Forelimb muscle (tissue), 1 donor: Measurements from ENCODE around the gene OBP2A. TPM values are rescaled to one million over a fixed set of nuclear protein-coding genes. Genes with fewer than 3 reads are reported as not detected.
"Not testable (repeated sequence)": the region's sequence is repeated elsewhere in the genome, so short reads cannot be mapped to it uniquely, and the experiment has no call there.

ENCODE experiments used
- DNase-seq: peaks from one replicate; pipeline ENCODE4 v3.0.0-alpha.2; 2013; ENCODE audit warnings: low read depth
- polyA plus RNA-seq: library from polyadenylated mRNA; unstranded; fragments of 120-200 nt; gene quantifications from one replicate; pipeline ENCODE4 v1.2.1, GENCODE V29; 2013; ENCODE audit not compliant: insufficient read length

OBP2A gene
- polyA plus RNA-seq, 1 donor: not detected

DNA sequence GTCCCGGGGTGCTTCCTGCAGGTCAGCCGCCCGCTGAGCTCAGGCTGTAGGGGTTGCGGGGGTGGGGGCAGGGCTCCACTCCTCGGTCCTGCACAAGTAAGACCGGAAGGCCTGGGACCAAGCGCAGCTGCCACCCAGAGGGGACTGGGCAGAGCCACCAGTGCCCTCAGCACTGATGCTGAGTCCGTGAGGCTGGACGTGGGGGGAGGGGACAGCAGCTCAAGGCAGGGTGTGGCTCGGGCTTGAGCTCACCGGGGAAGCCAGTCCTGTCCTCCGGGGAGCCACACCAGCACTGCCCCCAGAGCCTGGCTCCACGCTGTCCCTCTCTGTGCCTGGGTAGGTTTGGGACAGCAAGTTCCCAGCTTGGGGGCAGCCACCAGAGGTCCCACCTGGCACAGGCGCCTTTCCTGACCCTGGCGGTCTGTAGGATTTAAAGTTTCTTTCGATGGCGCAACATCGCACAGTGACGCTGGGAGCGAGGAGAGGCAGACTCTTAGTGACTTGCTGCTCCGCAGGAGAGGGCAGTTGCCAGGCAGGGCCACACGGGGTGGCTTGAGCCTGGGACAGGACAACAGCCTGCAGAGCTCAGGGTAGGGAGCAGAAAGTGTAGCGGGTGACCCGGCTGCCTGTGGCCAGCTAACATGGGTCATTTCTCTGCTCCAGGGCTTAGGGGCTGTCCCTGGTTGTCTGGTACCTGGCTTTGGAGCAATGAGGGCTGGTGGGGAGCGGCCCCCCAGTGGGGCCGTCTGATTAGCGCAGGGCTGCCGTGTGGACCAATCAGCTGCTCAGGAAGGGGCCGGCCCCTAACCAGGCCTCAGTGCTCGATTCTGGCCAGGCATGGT is 19.0 kb upstream of the OBP2A start:
- no peak for DNase-seq

DNA sequence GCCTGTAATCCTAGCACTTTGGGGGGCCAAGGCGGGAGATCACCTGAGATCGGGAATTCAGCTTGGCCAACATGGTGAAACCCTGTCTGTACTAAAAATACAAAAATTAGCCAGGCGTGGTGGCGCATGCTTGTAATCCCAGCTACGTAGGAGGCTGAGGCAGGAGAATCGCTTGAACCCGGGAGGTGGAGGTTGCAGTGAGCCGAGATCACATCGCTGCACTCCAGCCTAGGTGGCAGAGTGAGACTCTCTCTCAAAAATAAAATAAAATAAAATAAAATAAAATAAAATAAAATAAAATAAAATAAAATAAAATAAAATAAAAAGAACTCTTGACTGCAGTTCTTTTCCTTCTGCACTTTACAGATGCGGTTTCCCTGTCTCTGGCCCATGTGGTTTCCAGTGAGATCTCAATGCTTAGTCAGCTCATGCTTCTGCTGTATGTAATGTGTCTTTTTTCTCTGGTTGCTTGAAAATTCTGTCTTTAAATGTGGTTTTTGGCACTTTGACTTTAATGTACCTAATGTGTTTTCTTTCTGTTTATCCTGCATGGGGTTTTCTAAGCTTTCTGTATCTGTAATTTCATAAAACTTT is 17.0 kb upstream of the OBP2A start:
- DNase-seq: not testable (repeated sequence)

DNA sequence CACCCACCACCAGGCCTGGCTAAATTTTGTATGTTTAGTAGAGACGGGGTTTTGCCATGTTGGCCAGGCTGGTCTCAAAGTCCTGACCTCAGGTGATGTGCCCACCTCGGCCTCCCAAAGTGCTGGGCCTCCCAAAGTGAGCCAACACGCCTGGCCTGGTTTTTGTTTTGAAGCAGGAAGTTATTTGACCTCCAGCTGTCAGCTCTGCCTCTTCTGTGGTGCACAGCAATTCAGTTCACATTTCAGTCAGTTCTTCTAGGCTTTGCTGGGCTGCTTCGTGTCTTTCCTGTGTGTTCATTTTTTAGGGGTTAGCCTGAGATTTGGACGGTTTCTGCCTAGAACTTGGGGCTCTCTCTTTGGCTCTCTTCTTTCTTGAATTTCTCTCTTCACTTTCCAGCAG is 15.8 kb upstream of the OBP2A start:
- DNase-seq: no peak

DNA sequence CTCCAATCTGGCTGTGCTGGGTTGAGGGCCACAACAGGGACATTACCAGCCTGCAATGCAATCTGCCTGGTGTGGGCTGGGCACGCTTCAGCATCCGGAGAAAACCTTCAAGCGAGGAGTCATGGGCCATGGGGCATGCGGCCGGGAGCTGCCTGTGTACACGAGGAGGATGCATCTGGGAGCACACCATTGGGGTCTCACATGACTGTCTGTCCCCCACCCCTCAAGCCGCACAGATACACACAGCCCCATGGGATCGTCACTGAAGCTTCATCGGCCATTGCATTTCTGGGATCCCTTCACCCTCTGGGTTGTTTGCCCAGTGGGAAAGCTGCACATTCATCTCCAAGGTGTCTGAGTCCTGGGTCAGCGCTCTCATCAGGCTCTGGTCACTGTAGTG is 14.8 kb upstream of the OBP2A start:
- DNase-seq: no peak

DNA sequence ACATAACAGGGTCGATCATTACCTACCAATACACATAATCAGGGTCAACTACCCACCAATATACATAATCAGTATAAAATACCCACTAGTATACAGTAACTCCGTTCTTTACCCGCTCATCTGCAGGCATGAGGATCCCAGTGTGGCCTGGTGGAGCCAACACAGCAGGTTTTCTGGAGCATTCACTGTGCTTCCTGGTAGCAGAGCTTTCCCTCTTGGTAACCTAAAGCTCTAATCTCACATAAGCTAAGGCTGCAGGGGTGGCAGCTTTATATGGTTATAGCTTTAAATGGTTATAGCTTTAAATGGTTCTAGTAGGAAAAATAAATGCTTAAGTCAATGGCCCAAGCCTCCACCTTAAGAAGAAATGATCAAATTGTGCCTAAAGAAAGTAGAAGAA is 12.8 kb upstream of the OBP2A start:
- DNase-seq: no peak

DNA sequence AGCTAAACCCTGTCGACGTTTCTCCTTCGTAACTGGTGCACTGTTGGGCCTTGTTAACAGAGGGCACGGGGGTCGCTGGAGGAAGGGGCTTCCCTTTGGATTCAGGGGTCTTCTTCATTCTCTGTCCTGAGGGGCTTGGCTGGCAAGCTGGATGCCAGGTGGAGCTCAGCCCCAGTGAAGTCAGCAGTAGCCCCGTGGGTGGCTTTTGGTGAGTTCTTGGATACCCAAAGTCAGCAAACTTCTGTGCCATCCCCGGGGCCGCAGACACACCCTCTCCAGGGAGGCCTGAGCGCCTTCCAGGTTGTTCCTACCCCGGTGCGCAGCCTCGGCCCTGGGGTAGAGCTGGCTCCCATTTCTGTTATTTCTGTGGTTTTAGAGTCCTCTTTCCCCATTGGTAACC is 12.3 kb upstream of the OBP2A start:
- DNase-seq: no peak

DNA sequence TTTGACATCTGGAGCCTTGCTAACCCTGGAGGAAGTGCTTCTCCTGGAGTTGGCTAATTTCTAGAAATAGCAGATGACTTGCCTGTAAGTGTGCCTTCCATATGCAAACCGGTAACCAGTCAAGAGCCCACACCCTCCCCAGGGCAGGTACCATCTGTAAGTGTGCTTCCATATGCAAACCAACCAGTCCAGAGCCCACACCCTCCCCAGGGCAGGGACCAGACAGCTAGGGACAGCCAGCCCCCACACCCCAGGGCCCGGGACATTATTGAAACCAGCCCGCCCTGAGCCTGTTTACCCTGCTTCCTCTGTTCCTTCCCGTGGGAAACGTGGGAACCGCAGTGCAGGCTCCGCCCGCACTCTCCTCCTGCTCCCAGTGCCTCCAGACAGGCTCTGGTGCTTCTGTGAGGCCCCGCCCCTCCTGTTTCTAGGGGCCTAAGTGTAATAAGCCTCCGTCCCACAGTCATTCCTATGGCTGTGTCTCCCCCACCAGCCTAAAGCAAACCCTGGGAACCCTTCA is 11.7 kb upstream of the OBP2A start:
- not testable (repeated sequence) for DNase-seq

DNA sequence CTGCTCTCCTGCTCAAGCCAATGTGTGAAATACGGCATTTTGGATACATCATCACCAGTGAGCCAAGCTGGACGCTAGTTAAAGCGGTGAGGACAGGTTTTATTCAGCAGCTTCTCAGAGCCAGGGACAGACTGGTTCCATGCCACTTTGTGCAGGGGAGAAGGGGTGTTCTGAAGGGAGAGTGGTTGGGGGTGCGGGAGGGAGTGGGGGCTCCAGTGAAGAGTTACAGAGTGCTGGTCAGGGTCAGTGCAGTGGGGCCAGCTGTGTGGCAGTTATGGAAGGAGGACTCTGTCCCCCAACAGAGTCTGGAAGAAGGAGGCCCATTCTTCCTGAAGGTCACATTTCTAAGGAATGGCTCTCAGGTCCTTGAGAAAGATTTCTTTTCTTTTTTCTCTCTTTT is 11.1 kb upstream of the OBP2A start:
- DNase-seq: not testable (repeated sequence)

DNA sequence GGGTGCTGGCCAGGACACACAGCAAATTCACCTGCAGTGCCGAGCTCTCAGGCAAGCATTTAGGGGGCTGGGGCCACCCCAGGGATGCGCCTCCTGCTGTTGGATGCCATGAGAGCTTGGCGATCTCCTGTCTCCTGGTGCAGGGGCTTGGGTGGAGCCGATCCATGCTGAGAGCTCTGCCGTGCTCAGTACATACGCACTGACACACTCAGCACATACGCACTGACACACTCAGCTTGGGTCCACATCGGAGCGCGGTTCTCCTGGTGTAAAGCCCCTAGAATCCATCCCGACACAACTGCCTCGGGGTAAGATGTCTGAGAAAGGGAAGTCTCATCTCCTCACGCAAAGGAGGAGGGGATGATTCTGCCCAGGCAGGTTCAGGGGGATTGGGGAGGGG is 10.3 kb upstream of the OBP2A start:
- DNase-seq: not testable (repeated sequence)

DNA sequence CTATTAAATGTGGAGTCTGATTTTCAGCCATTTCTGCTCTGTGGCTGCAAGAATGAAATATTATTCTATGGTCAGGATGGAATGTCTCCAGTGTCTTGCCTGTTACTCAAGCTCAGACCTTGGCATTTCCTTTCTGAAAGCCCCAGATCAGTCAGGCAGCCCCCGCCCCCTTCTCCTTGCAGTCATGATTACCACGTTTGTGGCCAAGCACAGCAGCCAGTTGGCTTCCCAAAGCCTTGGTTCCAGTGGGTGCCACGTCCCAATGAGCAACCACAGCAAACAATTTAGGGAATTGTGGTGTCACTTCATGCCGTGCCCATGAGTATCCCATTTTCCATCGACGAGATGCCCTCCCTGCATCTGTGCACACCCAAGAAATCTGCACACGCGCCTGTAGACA is 9.7 kb upstream of the OBP2A start:
- DNase-seq: no peak

DNA sequence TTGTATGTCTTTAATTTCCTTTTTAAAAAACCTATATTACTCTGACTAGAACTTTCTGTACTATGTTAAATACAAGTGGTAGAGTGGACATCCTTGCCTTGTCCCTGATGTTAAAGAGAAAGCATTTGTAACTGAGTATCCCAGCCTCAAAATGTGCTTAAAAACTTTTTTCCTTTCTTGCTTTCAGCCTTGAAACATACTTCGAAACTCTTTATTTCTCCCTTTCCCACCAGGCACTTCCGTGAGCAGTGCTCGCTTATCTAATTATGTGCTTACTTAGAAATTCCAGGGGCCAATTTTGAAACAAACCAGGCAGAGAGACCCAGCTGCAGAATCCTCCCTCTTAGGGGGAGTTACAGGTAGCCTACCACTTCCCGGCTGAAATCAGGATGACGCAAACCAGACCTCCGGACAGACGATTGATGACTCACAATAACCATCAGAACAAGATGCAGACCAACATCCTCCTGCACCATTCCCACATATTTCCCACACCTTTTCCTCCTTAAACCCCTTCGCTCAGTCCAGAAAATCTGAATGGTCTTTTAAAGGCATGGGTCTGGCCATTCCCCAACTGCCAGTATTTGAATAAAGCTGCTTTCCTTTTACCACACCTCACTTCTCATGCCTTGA is 2.5 kb upstream of the OBP2A start:
- not testable (repeated sequence) for DNase-seq

DNA sequence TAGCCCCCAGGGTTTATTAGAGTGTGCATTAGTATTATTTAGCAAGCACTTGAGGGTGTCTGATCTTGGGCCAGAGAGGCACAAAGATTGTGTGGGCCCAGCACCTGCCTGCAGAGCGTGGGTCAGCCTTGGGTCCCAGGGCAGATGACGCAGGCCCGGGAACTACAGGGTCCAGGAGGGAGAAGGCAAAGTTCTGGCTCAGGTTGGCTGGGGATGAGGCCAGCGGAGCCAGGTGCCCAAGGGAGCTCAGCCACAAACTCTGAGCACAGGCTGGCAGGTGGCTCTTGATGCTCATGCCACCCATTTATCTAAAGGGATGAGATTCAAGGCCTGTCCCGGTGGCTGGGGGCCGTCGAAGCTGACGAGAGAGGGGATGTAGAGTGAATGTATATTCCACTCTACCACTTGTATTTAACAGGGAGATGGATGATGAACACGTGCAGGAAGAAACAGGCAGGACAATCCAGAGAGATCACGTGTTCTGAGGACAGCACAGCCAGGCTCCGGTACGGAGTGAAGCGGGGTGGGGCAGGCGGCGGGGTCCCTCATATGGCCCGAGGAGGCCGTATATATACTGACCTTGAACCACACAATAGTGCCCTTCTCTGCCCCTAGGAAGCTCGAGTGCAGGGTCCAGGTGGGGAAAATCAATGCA is 818 bp upstream of the OBP2A start:
- DNase-seq: no peak

DNA sequence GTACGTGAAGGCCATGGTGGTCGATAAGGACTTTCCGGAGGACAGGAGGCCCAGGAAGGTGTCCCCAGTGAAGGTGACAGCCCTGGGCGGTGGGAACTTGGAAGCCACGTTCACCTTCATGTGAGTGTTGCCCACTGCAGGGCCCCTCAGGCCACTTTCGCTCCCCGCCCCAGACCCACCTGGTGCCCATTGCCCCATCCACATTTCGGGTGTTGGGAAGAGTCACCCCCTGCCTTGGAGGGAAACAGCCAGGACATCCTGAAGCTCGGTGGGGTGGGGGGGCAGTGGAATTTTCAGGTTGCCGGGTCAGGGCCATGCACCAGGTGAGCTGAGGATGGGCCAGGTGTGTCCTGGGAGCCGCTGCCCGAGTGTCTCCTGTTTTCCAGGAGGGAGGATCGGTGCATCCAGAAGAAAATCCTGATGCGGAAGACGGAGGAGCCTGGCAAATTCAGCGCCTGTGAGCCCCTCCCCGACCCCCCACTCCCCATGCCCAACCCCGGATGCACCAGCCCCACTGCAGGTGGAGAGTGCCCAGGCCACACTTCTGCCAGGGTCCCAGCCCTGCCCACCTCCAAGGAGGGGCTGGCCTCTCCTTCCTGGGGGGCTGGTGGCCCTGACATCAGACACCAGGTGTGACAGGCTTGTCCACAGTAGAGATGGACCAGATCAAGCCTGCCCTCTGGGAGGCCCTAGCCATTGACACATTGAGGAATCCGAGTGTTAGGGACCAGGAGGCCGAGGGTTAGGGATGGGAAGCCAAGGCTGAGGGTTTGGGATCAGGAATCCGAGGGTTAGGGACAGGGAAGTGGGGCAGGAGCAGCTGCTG is 1.1 kb downstream of the OBP2A start:
- not testable (repeated sequence) for DNase-seq

DNA sequence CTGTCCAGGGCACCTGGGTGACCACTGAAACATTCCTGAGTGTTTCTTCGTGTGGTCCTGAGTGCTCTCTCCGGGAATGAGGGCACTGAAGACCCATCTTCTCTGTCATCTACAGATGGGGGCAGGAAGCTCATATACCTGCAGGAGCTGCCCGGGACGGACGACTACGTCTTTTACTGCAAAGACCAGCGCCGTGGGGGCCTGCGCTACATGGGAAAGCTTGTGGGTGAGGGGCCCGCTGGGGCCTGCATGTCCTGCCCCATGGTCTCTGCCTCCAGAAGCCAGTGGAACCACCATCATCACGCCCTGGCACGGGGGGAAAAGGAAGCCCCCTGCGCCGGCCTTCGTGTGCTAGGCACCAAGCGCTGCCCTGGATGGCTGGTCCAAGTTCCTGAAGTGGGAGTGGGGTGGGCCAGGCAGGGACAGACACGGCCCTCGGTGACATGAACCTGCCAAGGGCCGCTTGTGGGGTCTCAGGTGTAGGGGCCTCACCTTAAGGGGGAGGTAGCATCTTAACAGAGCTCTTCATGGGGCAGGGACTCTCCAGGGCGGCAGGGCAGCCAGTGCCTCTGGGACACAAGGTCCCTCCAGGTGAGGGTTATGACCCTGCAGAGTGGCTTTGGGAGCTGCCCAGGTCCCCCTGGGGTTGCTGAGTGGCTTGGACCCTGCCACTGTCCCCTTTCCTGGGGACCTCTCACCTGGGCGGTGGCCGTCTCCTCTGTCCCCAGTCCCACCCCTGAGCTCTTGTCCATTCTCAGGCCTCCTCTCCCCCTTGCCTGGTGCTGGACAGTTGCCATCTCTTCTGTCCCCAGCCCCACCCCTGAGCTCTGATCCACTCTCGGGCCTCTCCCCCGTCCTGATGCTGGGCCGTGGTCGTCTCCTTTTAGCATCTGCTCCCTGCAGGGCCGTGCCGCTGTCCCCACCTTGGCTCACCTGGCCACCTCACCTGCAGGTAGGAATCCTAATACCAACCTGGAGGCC is 2.1 kb downstream of the OBP2A start:
- DNase-seq: no peak

DNA sequence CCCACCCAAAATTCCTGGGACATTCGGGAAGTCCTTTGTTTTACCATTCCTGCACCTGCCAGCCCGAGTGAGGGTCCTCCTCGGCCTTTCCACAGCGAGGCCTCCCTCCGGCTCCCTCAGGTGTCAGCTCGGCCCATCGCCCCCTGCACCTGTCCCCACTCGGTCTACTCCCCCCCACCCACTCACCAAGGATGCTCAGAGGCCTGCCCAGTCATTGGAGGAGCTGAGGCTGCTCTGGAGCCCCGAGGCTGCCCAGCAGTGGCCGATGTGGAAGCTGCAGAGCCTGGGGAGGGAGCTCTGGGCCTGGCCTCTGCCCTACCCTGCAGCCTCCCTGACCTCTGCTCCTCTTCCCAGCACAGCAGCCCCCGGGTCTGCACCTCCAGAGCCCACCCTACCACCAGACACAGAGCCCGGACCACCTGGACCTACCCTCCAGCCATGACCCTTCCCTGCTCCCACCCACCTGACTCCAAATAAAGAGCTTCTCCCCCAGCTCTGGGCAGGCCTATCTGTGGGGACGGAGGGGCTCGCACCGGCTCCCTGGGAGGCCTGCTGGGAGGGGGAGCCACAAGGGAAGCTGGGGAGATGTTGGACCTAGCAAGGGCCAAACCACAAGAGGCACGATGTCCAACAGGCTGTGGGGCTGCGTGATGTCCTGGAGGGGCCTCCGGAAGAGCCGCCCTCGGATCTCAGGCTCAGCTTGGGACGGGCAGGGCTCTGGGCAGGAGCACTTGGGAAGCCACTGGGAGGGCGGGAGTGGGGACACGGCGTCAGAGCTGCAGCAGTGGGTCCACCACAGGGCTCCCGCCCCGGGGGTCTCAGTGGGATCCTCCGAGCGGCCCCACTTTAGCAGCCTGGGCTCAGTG is 3.8 kb downstream of the OBP2A start:
- DNase-seq: not testable (repeated sequence)

DNA sequence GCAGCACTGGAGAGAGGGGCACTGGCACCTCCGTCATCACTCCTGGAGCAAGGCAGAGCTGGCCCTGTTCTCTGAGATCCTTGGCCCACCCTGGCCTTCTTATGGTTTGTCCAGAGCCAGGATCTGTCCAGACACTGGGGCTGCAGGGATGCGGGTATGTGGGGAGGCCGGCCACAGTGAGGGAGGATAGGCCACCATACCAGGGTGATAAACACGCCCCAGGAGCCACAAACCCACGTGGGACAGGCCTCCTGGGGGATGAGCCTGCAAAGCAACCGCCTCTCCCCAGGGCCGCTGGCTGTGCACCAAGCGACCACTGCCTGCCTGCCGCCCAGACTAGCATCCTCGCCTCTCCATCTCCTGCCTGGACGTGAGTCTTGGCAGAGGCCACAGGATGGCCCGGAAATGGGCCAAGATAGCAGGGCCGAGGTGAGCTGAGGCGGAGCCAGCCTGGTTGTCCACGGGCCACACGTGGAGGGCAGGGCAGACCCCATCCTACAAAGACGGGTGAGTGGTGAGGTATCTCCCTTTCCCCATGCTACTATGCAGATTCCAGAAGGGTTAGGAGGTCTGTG is 4.5 kb downstream of the OBP2A start:
- DNase-seq: no peak

DNA sequence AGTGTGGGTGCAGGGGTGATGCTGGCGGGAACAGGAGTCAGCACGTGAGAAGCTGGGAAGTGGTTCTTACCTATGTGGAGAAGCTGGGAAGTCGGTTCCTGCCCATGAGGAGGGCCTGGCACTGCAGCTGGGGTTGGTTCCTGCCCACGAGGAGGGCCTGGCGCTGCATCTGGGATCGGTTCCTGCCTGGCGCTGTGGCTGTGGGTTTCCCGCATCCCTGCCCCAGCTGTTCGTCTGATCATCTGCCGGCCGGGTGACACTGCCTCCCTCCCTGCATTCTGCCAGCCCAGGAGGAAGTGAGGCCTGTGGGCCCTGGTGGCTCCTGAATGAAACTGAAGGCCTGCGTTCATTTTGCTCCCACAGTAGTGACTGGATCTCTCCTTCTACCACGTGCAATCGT is 5.1 kb downstream of the OBP2A start:
- DNase-seq: no peak

DNA sequence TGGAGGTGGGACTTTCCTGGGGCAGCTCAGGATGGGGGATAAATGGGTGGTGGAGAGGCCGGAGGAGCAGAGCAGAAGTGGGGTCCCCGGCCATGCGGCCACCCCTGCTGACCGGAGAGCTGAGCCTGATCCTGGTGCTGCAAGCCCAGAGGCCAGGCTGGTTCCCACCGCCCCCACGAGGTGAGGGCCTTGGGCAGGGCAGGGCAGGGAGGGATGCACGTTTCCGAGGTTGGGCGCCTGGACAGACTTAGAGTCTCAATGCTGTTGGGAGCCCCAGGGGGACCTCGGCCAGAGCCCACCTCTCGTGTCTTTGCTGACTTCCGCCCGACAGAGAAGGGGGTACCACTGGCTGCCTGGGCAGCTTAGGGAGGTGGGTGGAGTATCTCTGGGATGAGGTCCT is 5.5 kb downstream of the OBP2A start:
- no peak for DNase-seq
